Nephron progenitor cell (in vitro differentiated cells): Measurements from ENCODE around the gene NPFFR1.
"Not testable (repeated sequence)": the region's sequence is repeated elsewhere in the genome, so short reads cannot be mapped to it uniquely, and the experiment has no call there.

Experiments
- DNase-seq: peaks from one replicate; pipeline ENCODE4 v3.0.0; 2021
- H3K27ac Mint-ChIP-seq: 2 replicates; pipeline ENCODE4 v1.8.0; 2021; ENCODE audit warnings: mild to moderate bottlenecking, moderate library complexity, mixed read lengths
- H3K27me3 Mint-ChIP-seq: 2 replicates; pipeline ENCODE4 v1.8.0; 2021; ENCODE audit warnings: mild to moderate bottlenecking, low read depth, mixed read lengths; ENCODE audit not compliant: poor library complexity
- H3K36me3 Mint-ChIP-seq: 2 replicates; pipeline ENCODE4 v1.8.0; 2021; ENCODE audit warnings: low read depth, mixed read lengths
- H3K4me1 Mint-ChIP-seq: 2 replicates; pipeline ENCODE4 v1.8.0; 2021; ENCODE audit warnings: mixed read lengths
- H3K4me3 Mint-ChIP-seq: 2 replicates; pipeline ENCODE4 v1.8.0; 2021; ENCODE audit warnings: mild to moderate bottlenecking, moderate library complexity, mixed read lengths
- H3K9me3 Mint-ChIP-seq: 2 replicates; pipeline ENCODE4 v1.8.0; 2021; ENCODE audit warnings: mild to moderate bottlenecking, moderate library complexity, mixed read lengths
- TF ChIP-seq, protein P1 (sequence below): fragments of 200-600 bp; sonication (generic); IDR thresholded peaks from 2 replicates; pipeline ENCODE4 v1.5.0; 2021; ENCODE audit warnings: antibody characterized with exemption

Gene NPFFR1

DNA sequence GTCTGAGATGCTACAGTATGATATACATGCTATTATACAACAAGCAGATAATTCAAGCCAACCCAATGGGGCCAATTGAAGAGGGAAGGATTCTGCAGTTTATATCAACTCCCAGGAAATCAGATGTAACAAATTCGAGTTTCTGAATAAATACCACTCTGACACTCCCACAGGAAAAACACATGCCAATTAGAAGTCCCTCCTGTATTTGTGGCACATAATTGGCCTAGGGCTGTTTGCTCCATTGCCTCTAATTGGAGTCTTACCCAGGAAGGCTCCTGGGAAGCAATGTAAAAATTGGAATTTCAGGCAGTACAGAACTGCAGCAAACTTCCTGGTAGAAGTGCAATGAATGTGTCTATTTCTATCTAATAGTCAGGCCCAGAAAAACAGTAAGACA lies 55.3 kb downstream of the NPFFR1 start:
- no peak for DNase-seq
- no peak overlapping the region for H3K4me3 Mint-ChIP-seq
- no peak overlapping the region for H3K27ac Mint-ChIP-seq
- TF ChIP-seq, protein P1, sequence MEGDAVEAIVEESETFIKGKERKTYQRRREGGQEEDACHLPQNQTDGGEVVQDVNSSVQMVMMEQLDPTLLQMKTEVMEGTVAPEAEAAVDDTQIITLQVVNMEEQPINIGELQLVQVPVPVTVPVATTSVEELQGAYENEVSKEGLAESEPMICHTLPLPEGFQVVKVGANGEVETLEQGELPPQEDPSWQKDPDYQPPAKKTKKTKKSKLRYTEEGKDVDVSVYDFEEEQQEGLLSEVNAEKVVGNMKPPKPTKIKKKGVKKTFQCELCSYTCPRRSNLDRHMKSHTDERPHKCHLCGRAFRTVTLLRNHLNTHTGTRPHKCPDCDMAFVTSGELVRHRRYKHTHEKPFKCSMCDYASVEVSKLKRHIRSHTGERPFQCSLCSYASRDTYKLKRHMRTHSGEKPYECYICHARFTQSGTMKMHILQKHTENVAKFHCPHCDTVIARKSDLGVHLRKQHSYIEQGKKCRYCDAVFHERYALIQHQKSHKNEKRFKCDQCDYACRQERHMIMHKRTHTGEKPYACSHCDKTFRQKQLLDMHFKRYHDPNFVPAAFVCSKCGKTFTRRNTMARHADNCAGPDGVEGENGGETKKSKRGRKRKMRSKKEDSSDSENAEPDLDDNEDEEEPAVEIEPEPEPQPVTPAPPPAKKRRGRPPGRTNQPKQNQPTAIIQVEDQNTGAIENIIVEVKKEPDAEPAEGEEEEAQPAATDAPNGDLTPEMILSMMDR = no peak
- H3K9me3 Mint-ChIP-seq = no peaks in the 10 kb centered on the region
- H3K4me1 Mint-ChIP-seq = peaks cover 10% of the 10 kb centered on the region
- H3K36me3 Mint-ChIP-seq = peaks cover 15% of the 10 kb centered on the region
- H3K27me3 Mint-ChIP-seq = no peaks in the 10 kb centered on the region

DNA sequence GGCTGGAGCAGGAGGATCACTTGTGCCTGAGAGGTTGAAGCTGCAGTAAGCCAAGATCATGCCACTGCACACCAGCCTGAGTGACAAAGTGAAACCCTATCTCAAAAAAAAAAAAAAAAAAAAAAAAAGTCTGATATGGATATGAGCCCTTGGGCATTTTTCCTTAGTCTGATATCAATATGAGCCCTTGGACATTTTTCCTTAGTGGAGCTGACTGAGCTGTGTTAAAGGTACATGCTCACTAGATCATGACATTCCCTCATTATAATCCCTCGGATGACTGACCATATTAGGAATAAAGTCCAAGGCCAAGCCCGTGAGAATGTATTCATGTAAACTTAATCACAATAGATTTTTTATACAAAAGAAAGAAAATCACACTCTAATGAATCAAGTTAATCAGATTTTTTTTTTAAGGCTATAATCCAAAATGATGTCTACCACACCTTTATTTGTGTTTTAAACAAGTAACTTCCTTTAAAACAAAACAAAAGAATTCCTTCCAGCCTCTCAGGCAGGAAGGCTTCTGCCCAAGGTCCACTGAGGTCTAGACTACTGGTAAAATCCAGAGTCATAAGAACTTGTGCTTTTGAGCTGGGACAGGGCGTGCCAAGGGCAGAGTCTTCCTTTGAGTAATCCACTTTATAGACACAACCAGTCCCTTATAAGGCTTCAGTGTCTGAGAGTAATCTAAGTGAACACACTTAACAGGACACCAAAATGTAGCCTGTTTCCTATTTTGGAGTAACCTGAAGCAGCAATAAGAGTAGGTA lies 56.1 kb downstream of the NPFFR1 start:
- peaks cover 9% of the 10 kb centered on the region for H3K4me1 Mint-ChIP-seq
- H3K9me3 Mint-ChIP-seq = no peaks in the 10 kb centered on the region
- no peak overlapping the region for H3K27ac Mint-ChIP-seq
- TF ChIP-seq, protein P1 = no peak
- DNase-seq = no peak
- H3K27me3 Mint-ChIP-seq = no peaks in the 10 kb centered on the region
- no peak overlapping the region for H3K4me3 Mint-ChIP-seq
- H3K36me3 Mint-ChIP-seq = peaks cover 15% of the 10 kb centered on the region

DNA sequence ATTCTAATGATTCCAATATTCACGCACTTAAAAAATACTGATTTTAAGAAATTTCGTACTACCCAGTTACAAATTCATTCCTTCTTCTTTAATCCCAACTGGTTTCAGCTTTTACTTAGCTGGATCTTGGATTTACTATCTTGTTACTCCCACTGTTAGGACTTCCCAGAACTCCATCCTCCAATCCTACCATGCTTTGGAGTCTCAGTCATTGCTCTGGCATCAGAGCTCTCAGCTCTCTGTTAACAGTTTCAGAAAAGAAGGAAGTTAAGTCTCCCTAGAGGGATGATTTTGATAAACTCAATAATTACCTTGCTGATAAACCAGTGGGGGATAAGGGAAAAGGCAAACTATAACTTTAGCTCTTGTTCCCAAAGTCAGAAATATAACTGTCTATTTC lies 60.1 kb downstream of the NPFFR1 start:
- Mint-ChIP-seq H3K36me3 (peaks cover 11% of the 10 kb centered on the region), H3K27me3 (no peaks in the 10 kb centered on the region), H3K9me3 (no peaks in the 10 kb centered on the region), H3K4me1 (no peaks in the 10 kb centered on the region), H3K27ac (no peak overlapping the region), H3K4me3 (no peak overlapping the region)
- TF ChIP-seq, protein P1 = no peak
- no peak for DNase-seq

DNA sequence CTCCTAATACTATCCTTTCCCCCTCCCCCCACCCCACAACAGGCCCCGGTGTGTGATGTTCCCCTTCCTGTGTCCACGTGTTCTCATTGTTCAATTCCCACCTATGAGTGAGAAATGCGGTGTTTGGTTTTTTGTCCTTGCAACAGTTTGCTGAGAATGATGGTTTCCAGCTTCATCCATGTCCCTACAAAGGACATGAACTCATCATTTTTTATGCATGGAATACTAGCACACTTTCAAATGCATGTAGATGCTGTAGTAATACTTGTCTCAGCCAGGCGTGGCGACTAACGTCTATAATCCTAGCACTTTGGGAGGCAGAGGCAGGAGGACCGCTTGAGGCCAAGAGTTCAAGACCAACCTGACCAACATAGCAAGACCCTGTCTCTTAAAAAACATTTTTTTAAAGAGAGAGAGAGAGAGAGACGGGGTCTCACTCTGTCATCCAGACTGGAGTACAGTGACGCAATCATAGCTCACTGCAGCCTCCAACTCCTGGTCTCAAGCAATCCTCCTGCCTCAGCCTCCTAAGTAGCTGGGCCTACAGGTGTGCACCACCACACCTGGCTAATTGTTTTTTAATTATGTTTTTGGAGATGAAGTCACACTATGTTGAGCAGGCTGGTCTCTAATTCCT lies 60.9 kb downstream of the NPFFR1 start:
- not testable (repeated sequence) for H3K27me3 Mint-ChIP-seq, H3K4me3 Mint-ChIP-seq, DNase-seq, H3K9me3 Mint-ChIP-seq, H3K4me1 Mint-ChIP-seq, H3K27ac Mint-ChIP-seq
- peaks cover 15% of the 10 kb centered on the region for H3K36me3 Mint-ChIP-seq

DNA sequence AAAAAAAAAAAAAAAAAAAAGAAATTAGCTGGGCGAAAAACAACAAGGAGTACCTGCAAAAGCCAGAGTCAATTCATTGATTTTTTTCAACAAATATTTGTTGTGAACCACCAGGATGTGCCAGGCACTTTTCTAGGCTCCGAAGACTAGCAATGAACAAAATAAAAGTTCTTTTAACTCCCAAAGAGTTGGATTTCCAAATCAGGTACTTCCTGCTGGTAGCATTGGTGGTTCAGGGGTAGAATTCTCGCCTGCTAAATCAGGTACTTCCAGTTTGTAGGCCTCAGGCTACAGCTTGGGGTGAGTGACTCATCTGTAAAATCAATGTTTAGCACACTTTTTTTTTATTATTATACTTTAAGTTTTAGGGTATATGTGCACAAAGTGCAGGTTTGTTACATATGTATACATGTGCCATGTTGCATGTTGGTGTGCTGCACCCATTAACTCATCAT lies 61.4 kb downstream of the NPFFR1 start:
- H3K4me3 Mint-ChIP-seq = no peak overlapping the region
- H3K36me3 Mint-ChIP-seq = peaks cover 15% of the 10 kb centered on the region
- H3K27me3 Mint-ChIP-seq = no peaks in the 10 kb centered on the region
- H3K27ac Mint-ChIP-seq = no peak overlapping the region
- H3K4me1 Mint-ChIP-seq = no peaks in the 10 kb centered on the region
- H3K9me3 Mint-ChIP-seq = no peaks in the 10 kb centered on the region
- TF ChIP-seq, protein P1 = no peak
- no peak for DNase-seq

DNA sequence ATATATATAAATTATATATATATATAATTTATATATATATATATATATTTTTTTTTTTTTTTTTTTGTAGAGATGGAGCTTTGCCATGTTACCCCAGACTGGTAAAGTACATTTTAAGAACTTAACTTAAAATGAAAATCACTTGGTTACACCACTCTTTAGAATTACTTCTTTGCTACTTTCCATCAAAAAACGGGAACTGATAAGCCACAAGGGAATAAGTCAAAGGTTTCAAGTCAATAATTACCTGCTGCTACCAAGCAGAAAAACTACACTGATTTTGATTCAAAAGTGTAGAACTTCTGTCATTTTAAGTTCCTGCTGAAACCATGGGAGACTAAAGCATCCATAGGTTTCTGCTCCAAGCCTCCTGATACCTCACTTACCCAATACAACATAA lies 62.8 kb downstream of the NPFFR1 start:
- Mint-ChIP-seq H3K36me3 (peaks cover 20% of the 10 kb centered on the region), H3K9me3 (no peaks in the 10 kb centered on the region), H3K27ac (no peak overlapping the region)

More for the DNA sequence above, 62.8 kb downstream of the NPFFR1 start:
- Mint-ChIP-seq H3K4me3 (no peak overlapping the region), H3K27me3 (no peaks in the 10 kb centered on the region), H3K4me1 (no peaks in the 10 kb centered on the region)
- TF ChIP-seq, protein P1 = no peak
- DNase-seq = no peak
